Body of pancreas (tissue), 4 donors: ENCODE results near the gene TIPIN. TPM values are rescaled to one million over a fixed set of nuclear protein-coding genes. Genes with fewer than 3 reads are reported as not detected.

ENCODE experiments used
- ATAC-seq: fragments of 150-250 bp; one replicate; pipeline ENCODE4 v1.9.1; 2016
- DNase-seq, 4 donors: peaks; one replicate each; pipeline ENCODE4 v3.0.0-alpha.2; 2019
- H3K27ac ChIP-seq, 4 donors: fragments of 200-600 bp; sonication (generic); 1 replicate in 3 of 4; 2 replicates in 1 of 4; pipeline versions ENCODE4 v1.5.1 to v1.6.1; 2016 to 2019; ENCODE audit warnings: mild to moderate bottlenecking in 1 of 4, mixed read lengths in 1 of 4, moderate library complexity in 1 of 4
- H3K27me3 ChIP-seq, 2 donors: fragments of 200-600 bp; sonication (generic); one replicate each; pipeline ENCODE4 v1.6.0; 2016; ENCODE audit warnings: mild to moderate bottlenecking in 1 of 2
- H3K36me3 ChIP-seq, 2 donors: fragments of 200-600 bp; sonication (generic); replicated peaks in 1 of 2; 2 replicates each; pipeline ENCODE4 v1.5.1; 2016; ENCODE audit warnings: low read depth in 2 of 2; ENCODE audit not compliant: insufficient read depth in 1 of 2
- H3K4me1 ChIP-seq: fragments of 200-600 bp; sonication (generic); one replicate; pipeline ENCODE4 v1.6.0; 2016
- H3K4me3 ChIP-seq, 2 donors: fragments of 200-600 bp; sonication (generic); 1 replicate in 1 of 2; 2 replicates in 1 of 2; pipeline ENCODE4 v1.5.1; 2016 to 2019
- H3K9me3 ChIP-seq, 3 donors: fragments of 200-600 bp; sonication (generic); 1 replicate in 2 of 3; 2 replicates in 1 of 3; pipeline ENCODE4 v1.5.1; 2016
- CTCF ChIP-seq, 7 experiments: fragments of 450-650 bp in 4 of 7; fragments of 200-600 bp in 3 of 7; sonication (generic) in 3 of 7; IDR thresholded peaks; one replicate each; pipeline ENCODE4 v1.5.1; 2016 to 2019; ENCODE audit warnings: antibody characterized with exemption in 7 of 7
- POLR2A ChIP-seq, 3 donors: fragments of 450-650 bp; IDR thresholded peaks; one replicate each; pipeline ENCODE4 v1.6.1; 2016; ENCODE audit warnings: antibody characterized with exemption in 3 of 3, mild to moderate bottlenecking in 2 of 3
- WGBS, 2 donors: methylation state at CpG; one replicate each; pipeline ENCODE4 v1.1.5; 2017; 5-methylcytosine and 5-hydroxymethylcytosine counted together
- intact Hi-C: fragments of 100-400 bp; cut with DNase I; formaldehyde crosslinking; loops from one replicate; pipeline ENCODE4 v1.15.1; 2023
- total RNA-seq, 2 donors: library from RNA; depleted of rRNA; stranded (reverse); fragments of >200 nt; gene quantifications; one replicate each; pipeline ENCODE4 v1.1.0, GENCODE V29; 2016

The TIPIN gene
- total RNA-seq, 2 donors from 2014 or later, result 2.9 to 6.6 TPM

- ATAC-seq (no peak), DNase-seq (no peak)
- 95 to 100% methylated on average over 2 to 4 of the region's 4 CpGs for WGBS, 2 donors
- intact Hi-C loops, result no loop called here
- Histone ChIP-seq H3K36me3 (peaks cover 14 to 27% of the 10 kb centered on the region in 2 donors), H3K27me3 (no peaks in the 10 kb centered on the region), H3K27ac (no peak overlapping the region), H3K4me3 (no peak overlapping the region), H3K4me1 (no peaks in the 10 kb centered on the region), H3K9me3 (no peaks in the 10 kb centered on the region)
- TF ChIP-seq POLR2A (IDR thresholded peaks at IDR 0.05), result no peak
- TF ChIP-seq CTCF (IDR thresholded peaks at IDR 0.05), result no peak
Observed at GRCh38 chr15:66327736-66328135, 28.7 kb downstream of the TIPIN start.

- 86 to 91% methylated on average over 11 of the region's 11 CpGs for WGBS, 2 donors
- Histone ChIP-seq H3K4me3 (no peak overlapping the region), H3K27ac (no peak overlapping the region), H3K4me1 (no peaks in the 10 kb centered on the region), H3K36me3 (peaks cover 16 to 27% of the 10 kb centered on the region in 2 donors), H3K9me3 (no peaks in the 10 kb centered on the region), H3K27me3 (no peaks in the 10 kb centered on the region)
- intact Hi-C loops, result no loop called here
- no peak for DNase-seq
- TF ChIP-seq POLR2A (IDR thresholded peaks at IDR 0.05), result no peak
- no peak for TF ChIP-seq CTCF (IDR thresholded peaks at IDR 0.05)
- no peak for ATAC-seq
Observed at GRCh38 chr15:66326051-66326450, 30.4 kb downstream of the TIPIN start.

GRCh38 chr15:66323312-66323928 is 33.1 kb downstream of the TIPIN start:
- Histone ChIP-seq H3K4me3 (no peak overlapping the region), H3K36me3 (peaks cover 10 to 23% of the 10 kb centered on the region in 2 donors), H3K4me1 (no peaks in the 10 kb centered on the region), H3K27me3 (no peaks in the 10 kb centered on the region), H3K9me3 (no peaks in the 10 kb centered on the region), H3K27ac (no peak overlapping the region)
- ATAC-seq, result no peak
- no peak for TF ChIP-seq POLR2A (IDR thresholded peaks at IDR 0.05)
- no peak for TF ChIP-seq CTCF (IDR thresholded peaks at IDR 0.05)
- intact Hi-C loops, result no loop called here
- no peak for DNase-seq
- 83 to 86% methylated on average over 12 of the region's 12 CpGs for WGBS, 2 donors

GRCh38 chr15:66312144-66312543 is 44.3 kb downstream of the TIPIN start:
- Histone ChIP-seq H3K27me3 (no peaks in the 10 kb centered on the region), H3K4me1 (no peaks in the 10 kb centered on the region), H3K27ac (no peak overlapping the region), H3K4me3 (no peak overlapping the region), H3K9me3 (no peaks in the 10 kb centered on the region), H3K36me3 (peaks cover 0 to 30% of the 10 kb centered on the region in 2 donors)
- ATAC-seq (no peak), DNase-seq (no peak)
- no peak for TF ChIP-seq POLR2A (IDR thresholded peaks at IDR 0.05)
- no peak for TF ChIP-seq CTCF (IDR thresholded peaks at IDR 0.05)
- WGBS, 2 donors, result 87 to 96% methylated on average over 2 of the region's 2 CpGs
- intact Hi-C loops, result no loop called here

GRCh38 chr15:66310786-66311185 is 45.7 kb downstream of the TIPIN start:
- DNase-seq (no peak), ATAC-seq (no peak)
- 95 to 97% methylated on average over 2 of the region's 2 CpGs for whole genome bisulfite sequencing, 2 donors
- no peaks in the 10 kb centered on the region for H3K9me3 ChIP-seq
- no peaks in the 10 kb centered on the region for H3K4me1 ChIP-seq
- intact Hi-C loops, result no loop called here
- no peak overlapping the region for H3K4me3 ChIP-seq
- TF ChIP-seq CTCF (IDR thresholded peaks at IDR 0.05) (no peak), POLR2A (IDR thresholded peaks at IDR 0.05) (no peak)
- no peak overlapping the region for H3K27ac ChIP-seq
- H3K27me3 ChIP-seq, result no peaks in the 10 kb centered on the region
- H3K36me3 ChIP-seq, result peaks cover 0 to 25% of the 10 kb centered on the region in 2 donors
